Subcutaneous adipose tissue (tissue), 4 donors: ENCODE results near the gene MASP1. TPM values are rescaled to one million over a fixed set of nuclear protein-coding genes. Genes with fewer than 3 reads are reported as not detected.

ENCODE experiments used
- total RNA-seq, 4 donors: library from RNA; depleted of rRNA; stranded (reverse); fragments of >200 nt; gene quantifications; one replicate each; pipeline ENCODE4 v1.1.0, GENCODE V29; 2016
- TF ChIP-seq, protein P1 (sequence below): fragments of 450-650 bp; IDR thresholded peaks from one replicate; pipeline ENCODE4 v1.5.1; 2016; ENCODE audit warnings: low read depth, mild to moderate bottlenecking, control low read depth, antibody characterized with exemption, moderate library complexity

Gene MASP1
- total RNA-seq, 4 donors from 2014 or later: 1.5 to 20.4 (median 7.6) TPM

DNA sequence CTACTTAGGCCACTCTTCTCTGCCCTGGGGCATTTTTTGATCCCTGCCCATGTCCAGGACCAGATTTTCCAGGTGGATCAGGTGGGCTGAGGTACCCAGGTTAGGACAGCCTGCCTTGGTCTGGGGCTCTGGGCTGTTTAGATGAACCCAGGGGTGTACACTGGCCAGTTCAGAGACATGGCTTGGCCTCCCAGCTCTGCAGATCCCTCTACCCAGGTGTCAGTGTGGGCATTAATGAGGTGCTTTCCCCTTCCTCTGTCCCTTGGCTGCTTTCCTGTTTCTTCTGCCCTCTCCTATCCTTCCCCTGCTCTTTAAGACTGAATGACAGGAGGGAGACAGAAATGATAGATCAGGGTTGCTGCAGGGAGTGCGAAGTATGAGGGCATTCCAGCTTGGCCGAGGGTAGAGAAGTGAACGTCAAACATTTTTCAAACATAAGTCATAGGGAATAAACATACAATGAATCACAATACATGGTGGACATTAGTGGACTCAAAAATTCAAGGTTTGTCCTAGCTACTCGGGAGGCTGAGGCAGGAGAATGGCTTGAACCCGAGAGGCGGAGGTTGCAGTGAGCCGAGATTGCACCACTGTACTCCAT, 63.8 kb downstream of the MASP1 start:
- TF ChIP-seq, protein P1, sequence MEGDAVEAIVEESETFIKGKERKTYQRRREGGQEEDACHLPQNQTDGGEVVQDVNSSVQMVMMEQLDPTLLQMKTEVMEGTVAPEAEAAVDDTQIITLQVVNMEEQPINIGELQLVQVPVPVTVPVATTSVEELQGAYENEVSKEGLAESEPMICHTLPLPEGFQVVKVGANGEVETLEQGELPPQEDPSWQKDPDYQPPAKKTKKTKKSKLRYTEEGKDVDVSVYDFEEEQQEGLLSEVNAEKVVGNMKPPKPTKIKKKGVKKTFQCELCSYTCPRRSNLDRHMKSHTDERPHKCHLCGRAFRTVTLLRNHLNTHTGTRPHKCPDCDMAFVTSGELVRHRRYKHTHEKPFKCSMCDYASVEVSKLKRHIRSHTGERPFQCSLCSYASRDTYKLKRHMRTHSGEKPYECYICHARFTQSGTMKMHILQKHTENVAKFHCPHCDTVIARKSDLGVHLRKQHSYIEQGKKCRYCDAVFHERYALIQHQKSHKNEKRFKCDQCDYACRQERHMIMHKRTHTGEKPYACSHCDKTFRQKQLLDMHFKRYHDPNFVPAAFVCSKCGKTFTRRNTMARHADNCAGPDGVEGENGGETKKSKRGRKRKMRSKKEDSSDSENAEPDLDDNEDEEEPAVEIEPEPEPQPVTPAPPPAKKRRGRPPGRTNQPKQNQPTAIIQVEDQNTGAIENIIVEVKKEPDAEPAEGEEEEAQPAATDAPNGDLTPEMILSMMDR: no peak

DNA sequence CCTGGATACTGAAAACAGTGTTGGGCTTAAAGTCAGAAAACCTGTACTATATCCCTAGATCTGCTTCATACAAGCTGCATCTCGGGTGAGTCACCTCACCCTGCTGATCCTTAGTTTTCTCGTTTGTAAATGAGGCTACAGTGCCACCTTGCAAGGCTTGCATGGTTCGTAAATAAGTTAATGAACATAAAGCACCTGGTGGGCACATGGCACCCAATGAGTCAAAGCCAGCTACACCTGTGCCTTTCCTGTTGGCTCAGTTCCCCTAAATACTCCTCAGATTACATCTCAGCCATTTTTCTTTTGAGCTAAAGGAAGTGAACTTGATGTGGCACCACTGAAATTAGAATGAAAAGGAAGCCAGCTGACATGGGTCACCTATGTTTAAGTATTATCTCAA, 67.7 kb downstream of the MASP1 start:
- TF ChIP-seq, protein P1: no peak

DNA sequence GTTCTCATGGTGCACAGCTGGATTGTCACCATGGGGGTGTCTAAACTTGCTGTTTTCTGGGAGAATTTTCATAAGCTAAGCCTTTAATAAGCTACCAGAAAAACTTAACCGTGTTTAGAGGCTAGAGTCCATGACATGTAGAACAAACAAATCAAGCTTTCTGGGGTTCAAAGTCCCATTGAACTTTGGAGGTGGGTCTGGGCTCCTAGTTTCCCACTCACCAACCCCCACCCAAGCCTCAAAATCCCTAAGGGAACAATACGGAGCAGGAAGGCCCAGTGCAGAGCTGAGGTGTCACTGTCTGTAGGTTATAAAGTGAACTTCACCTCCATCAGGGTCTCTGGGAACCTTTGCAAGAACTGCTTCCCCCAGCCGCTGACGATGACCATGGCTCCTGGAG, 68.7 kb downstream of the MASP1 start:
- TF ChIP-seq, protein P1: no peak

DNA sequence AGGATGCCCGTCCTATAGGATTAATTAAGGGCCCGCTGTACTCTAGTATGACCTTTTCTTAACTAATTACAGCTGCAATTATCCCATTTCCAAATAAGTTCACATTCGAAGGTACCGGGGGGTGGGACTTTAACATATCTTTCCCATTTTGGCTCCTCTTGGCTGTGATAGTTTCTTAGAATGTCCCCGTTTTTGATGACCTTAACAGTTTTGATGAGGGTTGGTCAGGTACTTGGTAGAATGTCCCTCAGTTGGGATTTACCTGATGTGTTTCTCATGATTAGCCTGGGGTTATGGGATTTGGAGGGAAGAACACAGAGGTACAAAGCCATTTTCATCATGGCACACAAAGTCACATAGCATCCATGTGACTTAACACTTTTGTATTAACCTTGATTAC, 76.1 kb downstream of the MASP1 start:
- TF ChIP-seq, protein P1: no peak

DNA sequence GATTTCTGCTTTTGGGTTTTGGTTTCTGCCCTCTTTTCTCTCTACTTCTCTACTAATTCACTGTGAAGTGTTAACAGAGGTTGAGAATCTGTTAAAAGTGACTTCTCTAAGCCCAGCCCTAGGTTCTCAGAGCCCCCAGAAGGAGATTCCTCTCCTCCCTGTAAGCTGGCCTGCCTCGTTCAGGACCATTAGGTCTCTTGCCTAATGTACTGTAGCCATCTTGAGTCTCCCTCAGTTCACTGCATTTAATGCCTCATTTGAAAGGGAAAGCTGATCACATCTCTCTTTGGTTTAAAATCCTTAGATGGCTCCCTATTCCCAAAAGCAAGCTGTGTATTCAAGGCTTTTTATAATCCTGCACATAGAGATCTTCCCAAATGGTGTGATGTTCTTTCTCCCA, 77.9 kb downstream of the MASP1 start:
- TF ChIP-seq, protein P1: no peak

DNA sequence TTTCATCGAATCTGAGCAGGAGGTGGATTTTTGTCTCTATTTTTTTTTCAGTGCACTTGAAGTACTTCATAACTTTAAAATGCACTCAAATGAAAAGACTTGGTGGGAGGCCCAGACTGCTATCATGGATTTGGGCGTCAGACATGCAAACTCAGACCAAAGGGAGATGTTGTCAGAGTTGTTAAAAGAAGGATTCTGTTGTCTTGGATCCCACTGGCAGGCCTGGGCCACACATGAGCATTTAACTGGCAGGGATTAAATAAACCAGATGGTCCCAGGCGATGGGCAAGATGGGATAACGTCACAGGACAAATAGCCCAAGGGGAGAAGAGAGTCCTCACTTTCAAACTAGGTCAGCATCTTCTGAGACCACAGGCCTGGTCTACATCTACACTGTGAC, 78.8 kb downstream of the MASP1 start:
- TF ChIP-seq, protein P1: no peak

DNA sequence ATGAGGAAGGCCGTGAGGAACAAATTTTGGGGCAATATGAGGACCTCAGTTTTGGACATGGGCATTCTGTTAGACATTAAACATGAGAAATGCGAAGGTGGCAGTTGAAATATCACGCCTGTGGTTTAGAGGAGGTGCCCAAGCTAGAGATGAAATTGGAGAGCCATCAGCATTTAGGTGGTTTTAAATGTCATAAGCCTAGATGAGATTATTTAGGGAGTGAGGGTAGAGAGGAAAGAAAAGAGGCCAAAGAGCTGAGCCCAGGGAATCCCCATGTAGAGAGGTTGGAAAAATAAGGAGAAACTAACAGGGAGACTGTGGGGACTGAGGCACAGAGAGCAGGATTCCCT, 79.4 kb downstream of the MASP1 start:
- TF ChIP-seq, protein P1: no peak
